ENCODE data around the gene GRIK1. TPM values are rescaled to one million over a fixed set of nuclear protein-coding genes. Genes with fewer than 3 reads are reported as not detected.

GRIK1 gene
- total RNA-seq, 1 experiment from 2014 or later = 0.09 TPM

GRCh38 chr21:29909571-29909970 is 30.2 kb downstream of the GRIK1 start:
- no peak for ATAC-seq
- CTCF ChIA-PET = interaction anchor here (1.0 kb wide), 1 partner anchor 135 kb away, joined by 3 read pairs; no protein-coding TSS in a partner anchor
- peaks cover 20% of the 10 kb centered on the region for H3K36me3 Mint-ChIP-seq
- DNase-seq (ENCODE audit: low spot score) = no peak
- no peaks in the 10 kb centered on the region for H3K4me1 Mint-ChIP-seq
- peaks cover 40% of the 10 kb centered on the region for H3K9me3 Mint-ChIP-seq
- H3K27me3 Mint-ChIP-seq (ENCODE audit: low read depth) = no peaks in the 10 kb centered on the region; the same call in 1 of the 2 replicates
- TF ChIP-seq, protein P1, sequence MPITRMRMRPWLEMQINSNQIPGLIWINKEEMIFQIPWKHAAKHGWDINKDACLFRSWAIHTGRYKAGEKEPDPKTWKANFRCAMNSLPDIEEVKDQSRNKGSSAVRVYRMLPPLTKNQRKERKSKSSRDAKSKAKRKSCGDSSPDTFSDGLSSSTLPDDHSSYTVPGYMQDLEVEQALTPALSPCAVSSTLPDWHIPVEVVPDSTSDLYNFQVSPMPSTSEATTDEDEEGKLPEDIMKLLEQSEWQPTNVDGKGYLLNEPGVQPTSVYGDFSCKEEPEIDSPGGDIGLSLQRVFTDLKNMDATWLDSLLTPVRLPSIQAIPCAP (CRISPR knock-in tag; IDR thresholded peaks at IDR 0.05) = no peak
- no peak for TF ChIP-seq MXD4 (CRISPR knock-in tag; IDR thresholded peaks at IDR 0.05; ENCODE audit: borderline replicate concordance)
- no peak for TF ChIP-seq NFE2L1 (CRISPR knock-in tag; IDR thresholded peaks at IDR 0.05)
- TF ChIP-seq USF1 (CRISPR knock-in tag; IDR thresholded peaks at IDR 0.05) = no peak
- TF ChIP-seq FOXK1 (CRISPR knock-in tag; IDR thresholded peaks at IDR 0.05) = no peak
- TF ChIP-seq CDX4 (CRISPR knock-in tag; IDR thresholded peaks at IDR 0.05; ENCODE audit: borderline replicate concordance) = no peak
- no peak for TF ChIP-seq FOXP1 (CRISPR knock-in tag; IDR thresholded peaks at IDR 0.05; ENCODE audit: borderline replicate concordance)
- POLR2A ChIA-PET = no interaction called here
- H3K4me3 Mint-ChIP-seq = no peak overlapping the region
- no peak overlapping the region for H3K27ac Mint-ChIP-seq

GRCh38 chr21:29904359-29905282 is 35.2 kb downstream of the GRIK1 start:
- Mint-ChIP-seq H3K27ac (no peak overlapping the region), H3K4me3 (no peak overlapping the region), H3K27me3 (ENCODE audit: low read depth) (no peaks in the 10 kb centered on the region), H3K4me1 (no peaks in the 10 kb centered on the region), H3K36me3 (peaks cover 5% of the 10 kb centered on the region), H3K9me3 (peaks cover 20% of the 10 kb centered on the region)
- TF ChIP-seq ZBTB21 (CRISPR knock-in tag; IDR thresholded peaks at IDR 0.05; ENCODE audit: borderline replicate concordance) = no peak
- no peak for TF ChIP-seq NFYB (CRISPR knock-in tag; conservative IDR thresholded peaks at IDR 0.05; ENCODE audit: low read depth)
- TF ChIP-seq RELA (CRISPR knock-in tag; IDR thresholded peaks at IDR 0.05; ENCODE audit: borderline replicate concordance) = no peak
- no peak for TF ChIP-seq SMAD4 (CRISPR knock-in tag; IDR thresholded peaks at IDR 0.05)
- no peak for TF ChIP-seq ZNF671 (CRISPR knock-in tag; IDR thresholded peaks at IDR 0.05)
- TF ChIP-seq CREB1 (CRISPR knock-in tag; IDR thresholded peaks at IDR 0.05) = no peak
- no peak for TF ChIP-seq ZNF396 (CRISPR knock-in tag; IDR thresholded peaks at IDR 0.05; ENCODE audit: borderline replicate concordance)
- no peak for TF ChIP-seq E2F5 (CRISPR knock-in tag; IDR thresholded peaks at IDR 0.05)
- no peak for DNase-seq (ENCODE audit: low spot score)
- ChIA-PET POLR2A (no interaction called here), CTCF (no interaction called here)
- ATAC-seq = peak; percentile 75

GRCh38 chr21:29896884-29897283 is 42.9 kb downstream of the GRIK1 start:
- no peak for ATAC-seq
- Mint-ChIP-seq H3K36me3 (no peaks in the 10 kb centered on the region), H3K4me1 (no peaks in the 10 kb centered on the region), H3K4me3 (no peak overlapping the region), H3K9me3 (no peaks in the 10 kb centered on the region), H3K27ac (no peak overlapping the region), H3K27me3 (ENCODE audit: low read depth) (no peaks in the 10 kb centered on the region)
- TF ChIP-seq ZNF317 (CRISPR knock-in tag; IDR thresholded peaks at IDR 0.05; ENCODE audit: borderline replicate concordance, low read depth) (no peak), ZNF121 (CRISPR knock-in tag; IDR thresholded peaks at IDR 0.05) (no peak), IRF2 (CRISPR knock-in tag; IDR thresholded peaks at IDR 0.05; ENCODE audit: borderline replicate concordance, low read depth) (no peak), FOXP4 (CRISPR knock-in tag; IDR thresholded peaks at IDR 0.05) (no peak)
- TF ChIP-seq, protein P2, sequence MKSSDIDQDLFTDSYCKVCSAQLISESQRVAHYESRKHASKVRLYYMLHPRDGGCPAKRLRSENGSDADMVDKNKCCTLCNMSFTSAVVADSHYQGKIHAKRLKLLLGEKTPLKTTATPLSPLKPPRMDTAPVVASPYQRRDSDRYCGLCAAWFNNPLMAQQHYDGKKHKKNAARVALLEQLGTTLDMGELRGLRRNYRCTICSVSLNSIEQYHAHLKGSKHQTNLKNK (CRISPR knock-in tag; IDR thresholded peaks at IDR 0.05) = no peak
- TF ChIP-seq, protein P1 (CRISPR knock-in tag; IDR thresholded peaks at IDR 0.05) = no peak
- POLR2A ChIA-PET = no interaction called here
- no peak for DNase-seq (ENCODE audit: low spot score)
- CTCF ChIA-PET = interaction anchor here (1.0 kb wide), 1 partner anchor 347 kb away, joined by 3 read pairs; no protein-coding TSS in a partner anchor
